Glomerular visceral epithelial cell (primary cell): ENCODE results near the gene SNRK.

Experiments
- DNase-seq: peaks from one replicate; pipeline ENCODE4 v3.0.0-alpha.2; 2016; ENCODE audit errors: extremely low spot score

SNRK gene, protein sequence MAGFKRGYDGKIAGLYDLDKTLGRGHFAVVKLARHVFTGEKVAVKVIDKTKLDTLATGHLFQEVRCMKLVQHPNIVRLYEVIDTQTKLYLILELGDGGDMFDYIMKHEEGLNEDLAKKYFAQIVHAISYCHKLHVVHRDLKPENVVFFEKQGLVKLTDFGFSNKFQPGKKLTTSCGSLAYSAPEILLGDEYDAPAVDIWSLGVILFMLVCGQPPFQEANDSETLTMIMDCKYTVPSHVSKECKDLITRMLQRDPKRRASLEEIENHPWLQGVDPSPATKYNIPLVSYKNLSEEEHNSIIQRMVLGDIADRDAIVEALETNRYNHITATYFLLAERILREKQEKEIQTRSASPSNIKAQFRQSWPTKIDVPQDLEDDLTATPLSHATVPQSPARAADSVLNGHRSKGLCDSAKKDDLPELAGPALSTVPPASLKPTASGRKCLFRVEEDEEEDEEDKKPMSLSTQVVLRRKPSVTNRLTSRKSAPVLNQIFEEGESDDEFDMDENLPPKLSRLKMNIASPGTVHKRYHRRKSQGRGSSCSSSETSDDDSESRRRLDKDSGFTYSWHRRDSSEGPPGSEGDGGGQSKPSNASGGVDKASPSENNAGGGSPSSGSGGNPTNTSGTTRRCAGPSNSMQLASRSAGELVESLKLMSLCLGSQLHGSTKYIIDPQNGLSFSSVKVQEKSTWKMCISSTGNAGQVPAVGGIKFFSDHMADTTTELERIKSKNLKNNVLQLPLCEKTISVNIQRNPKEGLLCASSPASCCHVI

GRCh38 chr3:43286115-43286840 is at the start of gene SNRK:
SNRK (plus strand) TSS chr3:43286540; CDS start chr3:43303204, 16,664 bp downstream.
- peak; percentile 83 for DNase-seq

DNA sequence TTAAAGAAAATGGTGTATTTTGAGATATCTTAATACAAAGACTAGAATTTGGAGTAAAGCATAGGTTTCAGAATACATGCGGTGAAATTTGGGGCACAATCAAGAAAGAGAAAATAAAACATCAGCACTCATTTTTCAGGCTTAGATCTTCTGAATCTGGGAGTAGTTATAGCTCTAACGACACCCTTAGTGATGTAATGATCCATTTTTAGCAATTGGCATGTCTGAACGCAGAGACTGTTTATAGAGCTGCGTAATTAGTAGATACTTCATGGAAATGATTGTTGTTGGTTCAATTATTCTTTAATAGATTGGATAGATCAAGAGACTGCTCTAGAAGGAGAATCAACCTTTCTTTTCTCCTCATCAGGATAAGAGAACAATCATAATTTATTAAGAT is 47.5 kb upstream of the SNRK start:
- no peak for DNase-seq

DNA sequence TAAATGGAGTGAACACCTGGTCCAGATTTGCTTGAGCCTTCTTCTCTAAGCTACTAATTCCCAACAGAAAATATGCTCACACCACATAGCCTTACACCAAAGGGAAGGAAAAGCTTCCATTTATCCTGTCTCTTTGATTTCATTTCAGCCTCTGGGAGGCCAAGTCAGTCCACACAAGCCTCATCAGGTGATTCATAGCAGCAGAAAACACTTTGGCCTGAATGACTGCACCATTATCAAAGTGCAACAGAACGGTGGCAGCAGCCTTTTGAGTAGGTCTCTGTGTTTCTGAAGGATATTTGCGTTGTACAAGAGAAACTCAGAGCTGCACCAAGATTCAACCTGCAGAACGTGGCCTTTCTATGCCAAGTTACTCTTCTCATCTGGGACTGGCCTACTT is 46.6 kb upstream of the SNRK start:
- no peak for DNase-seq

DNA sequence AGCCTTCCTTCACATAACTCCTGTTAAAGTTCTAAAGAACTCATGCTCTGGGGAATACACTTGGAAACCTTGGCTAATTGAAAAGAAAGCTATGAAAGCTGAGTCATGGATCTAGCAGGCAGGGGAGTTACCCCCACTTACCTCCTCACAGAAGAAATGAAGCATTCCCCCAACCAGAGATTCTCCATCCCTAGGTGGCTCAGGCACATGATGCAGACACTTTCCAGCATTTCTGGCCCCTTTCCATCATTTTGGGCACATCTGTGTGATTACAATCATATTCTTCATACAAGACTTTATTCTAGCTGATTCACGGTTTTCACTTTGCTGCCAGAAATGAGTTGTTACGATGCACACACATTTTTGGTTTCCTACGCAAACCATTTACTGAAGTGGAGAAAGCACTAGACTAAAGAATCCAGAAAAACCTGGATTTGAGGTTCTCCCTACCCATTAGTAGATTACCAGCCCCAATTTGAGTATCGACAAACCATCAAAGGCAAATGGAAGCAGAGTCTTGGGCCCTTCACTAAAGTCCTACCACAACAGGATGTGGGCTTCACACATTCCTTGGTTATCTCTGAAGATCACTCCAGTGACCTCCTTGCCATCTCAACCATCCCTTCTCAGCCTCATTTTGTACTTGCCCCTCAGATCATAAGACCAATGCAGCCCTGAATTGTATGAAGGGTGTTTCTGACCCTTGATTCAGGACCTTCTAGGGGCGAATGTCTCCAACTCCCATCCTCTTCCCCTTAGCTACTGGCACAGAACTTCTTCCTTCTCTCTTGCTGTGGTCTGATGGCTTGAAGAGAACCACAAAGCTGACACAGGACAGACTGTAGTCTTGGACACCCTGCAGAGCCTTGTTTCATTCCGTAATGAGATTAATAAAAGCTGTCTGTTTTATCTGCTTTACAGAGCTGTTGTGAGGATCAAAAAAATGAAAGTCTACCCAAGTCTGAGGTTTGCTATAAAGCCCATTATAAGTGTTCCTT is 42.5 kb upstream of the SNRK start:
- no peak for DNase-seq

- no peak for DNase-seq
Observed at GRCh38 chr3:43244694-43245093, 41.6 kb upstream of the SNRK start.

GRCh38 chr3:43246976-43247375 is 39.4 kb upstream of the SNRK start:
- DNase-seq: no peak

- no peak for DNase-seq
Observed at GRCh38 chr3:43247561-43248184, 38.7 kb upstream of the SNRK start.

- DNase-seq: no peak
Observed at GRCh38 chr3:43248185-43248583, 38.2 kb upstream of the SNRK start.

DNA sequence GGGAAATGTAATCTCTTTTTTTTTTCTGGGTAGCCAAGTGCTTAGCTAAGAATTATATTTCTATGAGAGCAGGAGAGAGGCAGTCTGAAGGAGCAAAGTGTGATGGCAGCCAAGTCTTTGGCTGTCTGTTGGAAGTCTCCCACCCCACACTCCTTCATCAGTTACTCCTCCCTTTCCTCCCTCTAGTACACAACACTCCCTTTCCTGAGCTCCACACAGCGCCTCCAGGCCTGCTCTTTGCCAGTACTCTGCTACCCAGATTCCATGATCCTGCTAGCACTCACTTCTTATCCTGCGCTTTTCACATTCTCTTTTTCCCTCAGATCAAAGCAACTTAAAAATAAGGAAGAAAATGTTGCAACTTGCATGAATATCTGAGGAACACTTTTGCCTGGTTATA is 37.4 kb upstream of the SNRK start:
- DNase-seq: no peak

DNA sequence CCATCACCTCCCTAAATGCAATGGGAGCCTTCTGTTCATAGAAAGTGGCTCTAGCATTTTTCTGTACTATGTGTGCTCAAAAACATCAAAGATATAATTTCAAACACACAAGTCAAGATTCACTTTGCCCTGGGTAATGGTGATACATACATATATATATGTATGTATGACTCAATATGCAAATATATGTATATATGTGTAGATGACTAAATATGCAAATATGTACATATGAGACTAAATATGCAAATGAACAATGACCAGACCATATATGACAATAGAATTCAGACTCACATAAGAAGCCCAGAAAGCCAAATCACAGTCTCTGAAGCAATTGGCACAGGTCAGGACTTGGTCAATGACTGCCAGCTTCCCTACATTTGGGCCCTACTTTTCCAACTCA is 36.9 kb upstream of the SNRK start:
- no peak for DNase-seq

DNA sequence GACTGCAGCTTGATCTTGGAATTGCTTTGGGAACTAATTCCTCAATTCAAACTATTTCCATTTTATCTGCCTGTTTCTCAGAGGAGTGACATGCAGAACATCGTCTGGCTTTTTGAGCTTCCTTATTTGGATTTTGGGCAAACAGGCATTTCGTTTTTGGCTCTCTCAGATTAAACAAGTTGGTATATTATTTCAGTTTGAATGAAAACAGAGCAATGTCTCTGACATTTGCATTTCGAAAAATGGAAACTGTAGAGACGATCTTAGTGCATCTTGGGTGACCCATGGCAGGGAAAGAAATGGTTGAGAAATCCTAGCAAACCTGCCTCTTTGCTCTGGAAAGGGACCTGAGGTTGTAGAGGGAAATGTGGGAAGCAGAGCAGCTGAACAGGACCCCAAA is 33.0 kb upstream of the SNRK start:
- no peak for DNase-seq

DNA sequence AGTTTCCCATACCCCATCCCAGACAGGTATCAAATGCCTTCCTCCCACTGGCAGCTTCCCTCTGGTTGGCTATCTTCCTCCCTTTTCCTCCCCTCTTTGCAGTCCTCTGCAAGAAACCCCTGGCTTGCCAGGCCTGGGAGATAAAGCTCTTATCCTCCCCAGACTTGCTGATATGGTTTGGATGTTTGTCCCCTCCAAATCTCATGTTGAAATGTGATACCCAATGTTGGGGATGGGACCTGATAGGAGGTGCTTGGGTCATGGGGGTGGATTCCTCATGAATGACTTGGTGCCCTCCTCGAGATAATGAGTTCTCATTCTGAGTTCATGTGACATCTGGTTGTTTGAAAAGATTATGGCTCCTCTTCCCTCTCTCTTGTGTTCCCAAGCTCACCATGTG is 32.2 kb upstream of the SNRK start:
- no peak for DNase-seq

GRCh38 chr3:43255662-43256061 is 30.7 kb upstream of the SNRK start:
- no peak for DNase-seq

- DNase-seq: no peak
Observed at GRCh38 chr3:43256714-43257461, 29.5 kb upstream of the SNRK start.

DNA sequence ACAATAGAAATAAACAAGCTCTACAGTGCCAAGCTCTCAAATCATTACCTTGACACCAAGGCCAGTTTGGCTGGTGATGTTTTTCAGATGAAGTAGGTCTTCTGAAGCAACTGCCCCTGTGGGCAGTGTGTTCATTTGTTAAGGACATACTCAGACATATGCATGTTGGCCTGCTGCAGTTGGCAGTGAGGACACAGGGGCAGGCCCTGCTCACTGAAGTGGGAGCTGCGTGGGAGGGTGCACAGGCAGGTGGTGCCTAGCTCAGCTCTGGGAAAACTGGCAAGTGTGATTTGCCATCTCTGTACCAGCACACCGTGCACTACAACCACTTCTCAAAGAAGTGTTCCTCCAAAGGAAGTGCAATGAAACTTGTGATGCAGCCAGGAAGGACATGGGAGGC is 28.5 kb upstream of the SNRK start:
- DNase-seq: no peak

GRCh38 chr3:43259626-43260025 is 26.7 kb upstream of the SNRK start:
- DNase-seq: no peak

GRCh38 chr3:43260412-43260811 is 25.9 kb upstream of the SNRK start:
- DNase-seq: no peak

GRCh38 chr3:43262194-43262593 is 24.1 kb upstream of the SNRK start:
- DNase-seq: no peak

GRCh38 chr3:43266451-43266850 is 19.9 kb upstream of the SNRK start:
- DNase-seq: no peak

DNA sequence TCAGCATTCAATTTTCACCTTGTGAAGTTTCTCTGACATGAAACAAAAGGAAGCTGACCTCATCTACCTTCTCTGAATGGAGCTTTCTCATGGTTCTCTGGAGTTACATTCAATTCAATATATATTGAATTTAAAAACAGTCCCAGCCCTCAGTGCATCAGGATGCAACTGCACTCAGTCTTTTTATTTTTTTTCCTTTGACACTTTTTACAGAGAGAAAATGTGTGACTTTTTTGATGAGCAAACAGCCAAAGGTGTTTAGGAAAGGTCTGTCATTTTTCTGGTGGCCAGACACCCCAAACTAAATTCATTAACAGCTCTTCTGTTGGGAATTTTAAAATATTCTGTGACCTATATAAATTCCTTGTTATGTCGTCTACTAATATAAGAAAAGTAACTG is 19.3 kb upstream of the SNRK start:
- DNase-seq: no peak
